HAP-1 (cell line): ENCODE data around the gene SPARC.

Experiments
- DNase-seq, 2 experiments: peaks; one replicate each; pipeline ENCODE4 v3.0.0-alpha.2; 2016 to 2020; ENCODE audit warnings: low spot score in 2 of 2
- H3K27me3 ChIP-seq: fragments of 250-450 bp; sonication (Bioruptor Pico); 2 replicates; pipeline ENCODE4 v1.5.1; 2020; ENCODE audit warnings: low read depth, mild to moderate bottlenecking, moderate library complexity
- H3K36me3 ChIP-seq: fragments of 250-450 bp; sonication (Bioruptor Pico); replicated peaks from 2 replicates; pipeline ENCODE4 v1.5.1; 2020; ENCODE audit warnings: mild to moderate bottlenecking
- H3K4me1 ChIP-seq: fragments of 250-450 bp; sonication (Bioruptor Pico); 2 replicates; pipeline ENCODE4 v1.5.1; 2020; ENCODE audit warnings: mild to moderate bottlenecking
- H3K4me3 ChIP-seq: fragments of 250-450 bp; sonication (Bioruptor Pico); 2 replicates; pipeline ENCODE4 v1.5.1; 2020; ENCODE audit warnings: mild to moderate bottlenecking, moderate library complexity
- H3K9me3 ChIP-seq: fragments of 250-450 bp; sonication (Bioruptor Pico); 2 replicates; pipeline ENCODE4 v1.5.1; 2020; ENCODE audit warnings: mild to moderate bottlenecking, moderate library complexity
- in situ Hi-C: fragments of 300-500 bp; cut with MboI; formaldehyde crosslinking; loops from 3 replicates; pipeline ENCODE4 v1.14.3; 2020; ENCODE audit warnings: low sequenced_read_pairs, inconsistent platforms, mixed read lengths

Gene SPARC

GRCh38 chr5:151670083-151670686 lies 16.5 kb downstream of the SPARC start:
- Histone ChIP-seq H3K4me3 (no peak overlapping the region), H3K36me3 (peaks cover 32% of the 10 kb centered on the region), H3K27me3 (no peaks in the 10 kb centered on the region), H3K4me1 (no peaks in the 10 kb centered on the region), H3K9me3 (no peaks in the 10 kb centered on the region)
- DNase-seq = no peak
- in situ Hi-C loops = no loop called here

- in situ Hi-C loops = no loop called here
- H3K4me1 ChIP-seq = no peaks in the 10 kb centered on the region
- H3K36me3 ChIP-seq = peaks cover 31% of the 10 kb centered on the region
- H3K4me3 ChIP-seq = no peak overlapping the region
- H3K9me3 ChIP-seq = no peaks in the 10 kb centered on the region
- no peak for DNase-seq
- no peaks in the 10 kb centered on the region for H3K27me3 ChIP-seq
Observed at GRCh38 chr5:151667083-151667482, 19.6 kb downstream of the SPARC start.

DNA sequence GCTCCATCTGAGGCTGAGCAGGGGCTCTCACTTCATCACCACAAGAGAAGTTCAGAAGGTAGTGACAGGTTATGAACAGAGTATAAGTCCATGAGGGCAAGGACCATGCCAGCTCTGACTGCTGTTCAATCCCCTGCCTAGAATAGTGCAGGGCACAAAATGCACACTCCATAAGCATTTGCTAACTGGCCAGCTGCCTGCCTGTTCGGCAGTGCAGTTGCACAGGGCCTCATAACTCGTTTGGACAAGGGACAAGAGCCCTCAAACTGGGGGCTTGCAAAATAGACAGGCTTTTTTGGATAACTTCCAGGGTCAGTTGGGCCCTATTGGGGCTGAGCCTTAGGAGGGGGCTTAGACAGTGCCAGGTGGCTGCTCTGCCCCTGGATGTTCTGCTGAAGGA lies 21.1 kb downstream of the SPARC start:
- Histone ChIP-seq H3K36me3 (peaks cover 20% of the 10 kb centered on the region), H3K4me3 (no peak overlapping the region), H3K4me1 (no peaks in the 10 kb centered on the region), H3K27me3 (no peaks in the 10 kb centered on the region), H3K9me3 (no peaks in the 10 kb centered on the region)
- in situ Hi-C loops = no loop called here
- DNase-seq = no peak

DNA sequence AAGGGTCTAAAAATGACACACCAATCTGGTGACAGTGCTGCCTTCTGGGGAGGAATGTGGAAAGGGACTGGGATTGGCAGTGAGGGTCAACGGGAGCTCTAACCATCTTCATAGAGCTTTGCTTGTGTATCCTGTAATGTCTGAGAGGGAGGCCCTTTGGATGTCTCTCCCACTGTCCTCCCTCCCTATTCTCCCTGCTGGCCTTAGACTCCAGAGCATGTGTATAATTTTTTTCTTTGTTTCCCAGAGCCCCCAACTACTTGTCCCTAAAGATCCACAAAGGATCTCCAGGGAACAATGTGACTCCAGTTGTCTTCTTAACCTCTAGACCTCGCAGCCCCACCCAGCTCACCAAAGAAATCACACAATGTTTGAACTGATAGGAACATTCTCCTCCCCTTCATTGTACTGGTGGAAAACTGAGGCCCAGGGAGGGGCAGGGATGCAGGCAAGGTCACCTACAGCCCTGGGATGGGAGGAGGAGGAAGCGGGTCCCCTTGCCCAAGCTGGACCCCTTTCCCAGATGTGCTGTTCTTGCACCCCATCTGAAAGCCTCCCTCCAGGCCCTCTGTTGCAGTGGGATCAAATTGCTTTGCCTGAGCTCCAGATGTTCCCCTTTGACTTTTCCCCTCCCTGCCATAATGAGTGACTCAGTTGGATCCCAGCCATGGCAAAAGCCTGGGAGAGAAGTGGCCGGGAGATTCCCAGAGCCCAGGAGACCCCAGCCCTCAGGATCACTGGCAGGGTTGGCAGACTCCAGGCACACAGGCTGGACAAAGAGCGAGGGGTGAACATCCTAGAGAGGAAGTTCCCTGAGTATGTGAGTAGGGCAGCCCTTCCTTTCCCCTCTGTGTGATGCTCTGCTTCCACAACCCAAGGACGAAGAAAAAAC lies 21.8 kb downstream of the SPARC start:
- Histone ChIP-seq H3K36me3 (peaks cover 14% of the 10 kb centered on the region), H3K4me1 (no peaks in the 10 kb centered on the region), H3K27me3 (no peaks in the 10 kb centered on the region), H3K9me3 (no peaks in the 10 kb centered on the region), H3K4me3 (no peak overlapping the region)
- no peak for DNase-seq
- in situ Hi-C loops = loop anchor here (5.0 kb wide), 1 partner anchor 77 kb away; no protein-coding TSS in a partner anchor

GRCh38 chr5:151663617-151664293 lies 23.0 kb downstream of the SPARC start:
- no peaks in the 10 kb centered on the region for H3K27me3 ChIP-seq
- in situ Hi-C loops = loop anchor here (5.0 kb wide), 1 partner anchor 79 kb away; no protein-coding TSS in a partner anchor
- peaks cover 10% of the 10 kb centered on the region; the same call in 1 of the 2 replicates for H3K36me3 ChIP-seq
- no peaks in the 10 kb centered on the region for H3K9me3 ChIP-seq
- no peak for DNase-seq
- no peaks in the 10 kb centered on the region for H3K4me1 ChIP-seq
- no peak overlapping the region for H3K4me3 ChIP-seq

DNA sequence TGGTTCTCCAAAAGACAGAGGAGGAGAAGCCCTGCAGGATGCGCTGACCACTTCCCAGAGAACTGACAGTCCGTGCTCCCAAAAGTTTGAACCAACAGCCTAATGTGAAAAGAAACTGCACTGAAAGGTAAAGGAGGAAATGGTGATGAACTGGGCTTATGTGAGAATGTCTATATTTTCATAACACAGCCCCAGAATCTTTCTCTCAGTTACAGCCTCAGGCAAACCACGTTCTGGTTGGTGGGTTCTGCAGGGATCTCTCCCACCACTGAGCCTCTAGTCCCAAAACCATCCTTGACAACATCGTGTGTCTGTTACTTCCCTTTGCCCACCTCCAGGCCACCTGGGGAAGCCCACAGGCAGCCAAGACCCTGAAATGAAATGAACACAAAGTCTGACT lies 23.9 kb downstream of the SPARC start:
- Histone ChIP-seq H3K4me1 (no peaks in the 10 kb centered on the region), H3K9me3 (no peaks in the 10 kb centered on the region), H3K4me3 (no peak overlapping the region), H3K36me3 (peaks cover 10% of the 10 kb centered on the region; the same call in 1 of the 2 replicates), H3K27me3 (no peaks in the 10 kb centered on the region)
- in situ Hi-C loops = loop anchor here (5.0 kb wide), 1 partner anchor 79 kb away; no protein-coding TSS in a partner anchor
- DNase-seq = no peak

DNA sequence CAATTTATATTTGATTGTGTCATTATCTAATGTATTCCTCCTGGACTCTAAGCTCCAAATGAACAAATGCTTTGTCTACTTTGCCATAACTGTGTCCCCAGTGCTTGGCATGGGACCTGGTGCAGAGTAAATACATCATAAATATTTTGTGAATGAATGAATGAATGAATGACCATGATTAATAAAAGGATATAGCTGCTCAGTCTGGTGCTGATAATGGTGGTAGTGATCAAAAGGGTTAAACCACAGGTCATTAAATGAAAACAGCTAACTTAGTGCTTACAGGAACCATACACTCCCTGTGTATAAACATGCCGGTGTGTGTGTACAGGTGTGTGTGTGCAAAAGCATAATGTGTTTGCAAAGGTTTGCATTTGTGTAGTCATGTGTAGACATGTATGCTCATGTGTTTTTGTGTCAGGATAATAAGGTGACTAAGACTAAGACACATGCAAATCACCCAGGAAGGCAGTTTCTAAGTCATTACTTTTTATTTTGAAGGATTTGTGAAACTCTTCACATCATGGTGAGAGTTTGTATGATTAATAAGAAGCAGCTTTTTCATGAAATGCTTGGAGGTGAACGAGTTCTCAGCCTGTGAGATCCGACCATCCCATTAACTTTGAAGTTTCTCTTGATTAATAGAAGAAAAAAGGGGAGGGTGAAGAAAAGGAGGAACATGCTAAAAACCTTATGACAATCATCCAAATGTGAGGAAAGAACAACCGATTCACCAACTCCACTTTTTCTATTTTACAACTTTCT lies 24.6 kb downstream of the SPARC start:
- DNase-seq = no peak
- no peaks in the 10 kb centered on the region for H3K9me3 ChIP-seq
- in situ Hi-C loops = loop anchor here (5.0 kb wide), 1 partner anchor 80 kb away; no protein-coding TSS in a partner anchor

DNA sequence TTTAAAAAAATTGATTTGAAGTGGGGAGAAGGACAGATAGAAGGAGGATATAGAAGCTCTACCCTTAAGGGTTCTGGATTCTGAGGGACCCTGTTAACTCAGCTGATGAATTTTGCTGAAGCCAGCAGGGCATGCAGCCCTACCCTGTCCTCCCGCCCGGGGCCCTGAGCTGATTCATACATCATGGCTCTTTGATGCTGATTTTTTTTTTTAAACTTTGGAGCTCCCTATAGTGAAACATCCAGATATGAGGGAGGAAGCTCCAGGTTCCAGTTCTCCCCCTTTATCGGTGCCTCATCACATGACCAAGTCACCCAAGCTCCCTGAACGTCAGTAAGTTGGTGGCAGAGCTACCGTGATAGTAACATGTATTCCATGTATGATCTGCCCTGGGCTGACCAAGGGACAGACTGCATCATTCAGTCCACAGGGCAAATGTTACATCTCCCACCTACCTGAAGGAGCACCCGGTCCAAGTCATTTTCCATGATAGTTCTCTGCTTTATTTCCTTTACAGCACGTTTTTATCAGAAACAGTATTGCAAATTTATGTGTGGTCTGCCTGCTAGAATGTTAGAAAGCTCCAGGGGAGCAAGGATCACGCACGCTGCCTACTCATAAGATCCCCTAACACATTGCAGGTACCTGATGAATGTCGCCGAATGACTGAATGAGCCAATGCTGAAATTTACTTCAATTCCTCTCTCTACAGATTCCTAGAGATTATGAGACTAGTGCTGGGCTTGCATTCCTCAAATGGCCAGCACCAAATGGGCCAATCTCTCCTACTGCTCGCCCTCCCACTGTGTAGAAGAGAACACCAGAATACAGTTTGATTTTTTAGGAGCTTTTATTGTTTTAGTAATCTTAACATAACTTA lies 25.9 kb downstream of the SPARC start:
- DNase-seq = no peak
- no peaks in the 10 kb centered on the region for H3K9me3 ChIP-seq
- no peaks in the 10 kb centered on the region for H3K27me3 ChIP-seq
- peaks cover 8% of the 10 kb centered on the region; the same call in 1 of the 2 replicates for H3K36me3 ChIP-seq
- H3K4me1 ChIP-seq = no peaks in the 10 kb centered on the region
- H3K4me3 ChIP-seq = no peak overlapping the region
- in situ Hi-C loops = loop anchor here (5.0 kb wide), 1 partner anchor 81 kb away; no protein-coding TSS in a partner anchor

More for the DNA sequence above, 24.6 kb downstream of the SPARC start:
- Histone ChIP-seq H3K4me1 (no peaks in the 10 kb centered on the region), H3K4me3 (no peak overlapping the region), H3K36me3 (peaks cover 10% of the 10 kb centered on the region; the same call in 1 of the 2 replicates), H3K27me3 (no peaks in the 10 kb centered on the region)

DNA sequence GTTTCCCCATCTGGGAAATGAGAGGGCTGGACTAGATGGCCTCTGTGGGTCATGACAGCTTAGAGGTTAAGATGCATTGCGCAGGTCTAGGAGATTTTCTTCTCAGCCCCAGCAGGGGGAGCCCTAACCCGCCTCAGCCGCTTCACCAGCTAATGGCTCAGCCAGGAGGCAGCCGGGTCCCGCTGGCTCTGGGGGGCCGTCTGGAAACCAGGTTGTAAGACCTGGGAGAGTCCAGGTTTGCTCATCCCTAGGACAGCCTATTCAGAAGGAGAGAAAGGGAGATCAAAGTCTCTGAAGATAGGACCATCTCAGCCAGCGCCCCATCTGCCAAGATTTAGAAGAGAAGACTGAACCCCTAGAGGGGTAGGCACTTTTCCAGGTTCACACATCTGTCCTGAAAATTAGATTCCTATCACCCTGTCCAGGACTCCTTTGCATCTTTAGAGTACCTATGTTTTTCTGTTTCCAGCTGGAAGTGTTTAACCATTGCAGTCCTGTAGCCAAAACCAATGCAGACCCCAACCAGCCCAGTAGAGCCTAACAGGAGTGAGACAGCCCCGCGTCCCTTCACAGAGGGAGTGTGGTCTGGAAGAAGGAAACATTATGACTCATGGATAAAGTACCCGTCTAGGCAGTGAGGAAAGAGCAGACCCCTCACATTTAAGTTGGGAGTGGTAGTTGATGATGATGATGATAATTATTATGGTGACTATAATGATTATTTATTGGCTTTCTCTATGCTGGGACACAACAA lies 27.5 kb downstream of the SPARC start:
- Histone ChIP-seq H3K4me1 (no peaks in the 10 kb centered on the region), H3K4me3 (no peak overlapping the region), H3K9me3 (no peaks in the 10 kb centered on the region), H3K27me3 (peaks cover 14% of the 10 kb centered on the region), H3K36me3 (peaks cover 6% of the 10 kb centered on the region; the same call in 1 of the 2 replicates)
- in situ Hi-C loops = no loop called here
- peak; percentile 65 to 89 for DNase-seq

- in situ Hi-C loops = no loop called here
- Histone ChIP-seq H3K36me3 (no peaks in the 10 kb centered on the region), H3K27me3 (peaks cover 18% of the 10 kb centered on the region), H3K9me3 (no peaks in the 10 kb centered on the region), H3K4me1 (no peaks in the 10 kb centered on the region), H3K4me3 (no peak overlapping the region)
- DNase-seq = no peak
Observed at GRCh38 chr5:151657114-151657513, 29.6 kb downstream of the SPARC start.

DNA sequence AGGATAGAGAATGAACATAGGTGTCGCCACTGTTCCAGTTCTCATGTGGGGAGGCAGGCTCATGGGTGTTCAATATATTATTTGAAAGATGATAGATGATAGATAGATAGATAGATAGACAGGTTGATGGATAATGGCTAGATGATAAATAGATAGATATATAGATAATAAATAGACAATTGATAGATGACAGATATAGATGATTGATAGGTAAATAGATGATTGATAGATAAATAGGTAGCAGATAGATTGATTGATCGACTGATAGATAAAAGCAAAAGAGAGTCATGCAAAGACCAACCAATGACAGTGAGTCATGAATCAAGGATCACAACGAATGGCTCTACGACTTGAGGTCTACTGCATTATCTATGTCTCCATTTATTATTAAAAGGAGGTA lies 30.4 kb downstream of the SPARC start:
- Histone ChIP-seq H3K27me3 (peaks cover 18% of the 10 kb centered on the region), H3K9me3 (no peaks in the 10 kb centered on the region), H3K36me3 (no peaks in the 10 kb centered on the region), H3K4me3 (no peak overlapping the region), H3K4me1 (no peaks in the 10 kb centered on the region)
- DNase-seq = no peak
- in situ Hi-C loops = no loop called here
